Lower leg skin (tissue), 4 donors: ENCODE data around the gene GNPDA2. TPM values are rescaled to one million over a fixed set of nuclear protein-coding genes. Genes with fewer than 3 reads are reported as not detected.

ENCODE experiments used
- DNase-seq, 2 donors: peaks; one replicate each; pipeline ENCODE4 v3.0.0-alpha.2; 2019; ENCODE audit warnings: low spot score in 2 of 2
- H3K4me3 ChIP-seq: fragments of 200-600 bp; sonication (generic); 2 replicates; pipeline ENCODE4 v1.5.1; 2017; ENCODE audit warnings: mild to moderate bottlenecking, low read depth; ENCODE audit not compliant: poor library complexity, severe bottlenecking
- POLR2A ChIP-seq, 2 donors: fragments of 450-650 bp; IDR thresholded peaks; one replicate each; pipeline ENCODE4 v1.6.1; 2016 to 2017; ENCODE audit warnings: antibody characterized with exemption in 2 of 2, mild to moderate bottlenecking in 1 of 2, moderate library complexity in 1 of 2
- WGBS, 2 donors: methylation state at CpG; one replicate each; pipeline ENCODE4 v1.1.5; 2018; 5-methylcytosine and 5-hydroxymethylcytosine counted together
- intact Hi-C: fragments of 100-400 bp; cut with DNase I; formaldehyde crosslinking; loops from one replicate; pipeline ENCODE4 v1.15.0; 2023; ENCODE audit warnings: low total_unique reads
- total RNA-seq, 4 donors: library from RNA; depleted of rRNA; stranded (reverse); fragments of >200 nt; gene quantifications; one replicate each; pipeline ENCODE4 v1.1.0, GENCODE V29; 2016
- TF ChIP-seq, protein P1 (sequence below), 3 donors: fragments of 450-650 bp; IDR thresholded peaks; one replicate each; pipeline ENCODE4 v1.5.1; 2016; ENCODE audit warnings: antibody characterized with exemption in 3 of 3, mild to moderate bottlenecking in 3 of 3, moderate library complexity in 2 of 3

GNPDA2 gene
- total RNA-seq, 4 donors from 2014 or later: 9.4 to 15.6 (median 12.6) TPM

DNA sequence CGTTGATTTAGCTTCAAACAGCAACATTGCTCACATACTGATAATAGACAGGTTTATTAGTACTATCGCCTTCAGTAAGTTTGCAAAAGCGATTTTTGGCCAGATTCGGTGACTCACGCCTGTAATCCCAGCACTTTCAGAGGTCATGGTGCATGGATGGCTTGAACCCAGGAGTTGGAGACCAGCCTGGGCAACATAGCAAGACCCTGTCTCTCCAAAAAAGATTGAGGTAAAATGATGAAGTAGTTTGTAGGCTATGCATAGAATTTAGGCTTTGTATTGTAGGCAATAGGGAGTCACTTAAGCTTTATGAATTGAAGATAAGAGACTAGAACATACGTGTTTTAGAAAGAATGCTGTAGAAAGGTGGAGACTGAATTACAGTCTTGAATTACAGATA is 1.1 kb upstream of the GNPDA2 start:
- 82 to 90% methylated on average over 6 of the region's 6 CpGs for WGBS, 2 donors
- TF ChIP-seq, protein P1, sequence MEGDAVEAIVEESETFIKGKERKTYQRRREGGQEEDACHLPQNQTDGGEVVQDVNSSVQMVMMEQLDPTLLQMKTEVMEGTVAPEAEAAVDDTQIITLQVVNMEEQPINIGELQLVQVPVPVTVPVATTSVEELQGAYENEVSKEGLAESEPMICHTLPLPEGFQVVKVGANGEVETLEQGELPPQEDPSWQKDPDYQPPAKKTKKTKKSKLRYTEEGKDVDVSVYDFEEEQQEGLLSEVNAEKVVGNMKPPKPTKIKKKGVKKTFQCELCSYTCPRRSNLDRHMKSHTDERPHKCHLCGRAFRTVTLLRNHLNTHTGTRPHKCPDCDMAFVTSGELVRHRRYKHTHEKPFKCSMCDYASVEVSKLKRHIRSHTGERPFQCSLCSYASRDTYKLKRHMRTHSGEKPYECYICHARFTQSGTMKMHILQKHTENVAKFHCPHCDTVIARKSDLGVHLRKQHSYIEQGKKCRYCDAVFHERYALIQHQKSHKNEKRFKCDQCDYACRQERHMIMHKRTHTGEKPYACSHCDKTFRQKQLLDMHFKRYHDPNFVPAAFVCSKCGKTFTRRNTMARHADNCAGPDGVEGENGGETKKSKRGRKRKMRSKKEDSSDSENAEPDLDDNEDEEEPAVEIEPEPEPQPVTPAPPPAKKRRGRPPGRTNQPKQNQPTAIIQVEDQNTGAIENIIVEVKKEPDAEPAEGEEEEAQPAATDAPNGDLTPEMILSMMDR (IDR thresholded peaks at IDR 0.05): no peak
- no peak for TF ChIP-seq POLR2A (IDR thresholded peaks at IDR 0.05)
- intact Hi-C loops: no loop called here
- no peak overlapping the region for H3K4me3 ChIP-seq
- no peak for DNase-seq

DNA sequence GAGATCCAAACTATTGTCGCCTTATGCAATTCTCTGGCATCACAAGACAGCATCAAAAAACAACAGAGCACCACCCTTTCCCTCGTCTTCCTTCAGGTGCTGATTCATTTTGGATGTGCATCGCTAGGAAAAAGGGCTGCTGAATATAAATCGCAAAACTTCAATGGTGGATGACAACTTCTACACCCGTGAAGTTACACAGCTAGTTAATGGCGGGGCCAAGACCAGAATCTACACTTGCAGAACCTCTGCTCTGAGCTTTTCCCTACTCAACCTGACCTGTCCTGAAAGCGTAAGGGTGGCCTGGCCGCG is 674 bp downstream of the GNPDA2 start:
- DNase-seq: peak in 1 of 2 donors; percentile 13
- intact Hi-C loops: no loop called here
- peak overlapping the region; percentile 70 for H3K4me3 ChIP-seq
- WGBS, 2 donors: 2 to 3% methylated on average over 9 of the region's 9 CpGs
- TF ChIP-seq POLR2A (IDR thresholded peaks at IDR 0.05): no peak
- TF ChIP-seq, protein P1 (IDR thresholded peaks at IDR 0.05): no peak

DNA sequence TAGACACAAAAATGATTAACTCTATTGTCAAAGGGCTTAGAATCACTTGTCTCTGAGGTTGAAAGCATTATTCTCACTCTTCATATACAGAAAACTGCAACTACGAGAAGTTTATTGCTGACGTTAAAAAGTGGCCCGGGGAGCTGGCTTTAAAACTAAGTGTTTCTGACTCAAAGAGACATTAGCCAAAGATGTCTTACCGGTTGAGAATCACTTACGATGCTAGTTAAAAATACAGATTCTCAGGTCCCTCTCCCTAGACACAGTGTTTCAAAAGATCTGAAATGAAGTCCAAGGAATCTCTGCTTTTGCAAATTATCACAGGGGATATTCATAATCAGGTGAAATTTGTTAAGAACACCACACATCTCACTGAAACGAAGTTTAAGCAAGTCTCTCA is 1.2 kb downstream of the GNPDA2 start:
- H3K4me3 ChIP-seq: no peak overlapping the region
- no peak for DNase-seq
- TF ChIP-seq, protein P1 (IDR thresholded peaks at IDR 0.05): no peak
- no peak for TF ChIP-seq POLR2A (IDR thresholded peaks at IDR 0.05)
- intact Hi-C loops: no loop called here
- 34 to 41% methylated on average over 6 of the region's 6 CpGs for WGBS, 2 donors

DNA sequence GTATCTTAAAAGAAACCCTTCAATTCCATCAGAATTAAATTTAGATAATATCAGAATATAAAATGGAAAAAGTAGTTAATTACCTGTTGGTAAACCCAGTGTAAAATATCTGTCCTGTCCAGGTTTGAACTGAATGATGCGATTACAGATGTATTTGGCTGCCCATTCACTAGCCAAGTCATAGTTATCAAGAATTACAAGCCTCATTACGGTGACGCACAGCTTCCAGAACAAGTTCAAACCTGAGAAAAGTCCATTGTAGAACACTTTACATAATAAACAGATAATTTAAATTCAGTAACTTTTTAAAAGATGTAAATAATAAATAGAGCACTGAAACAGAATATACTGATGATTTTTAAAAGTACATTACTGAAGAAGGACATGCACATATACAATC is 4.4 kb downstream of the GNPDA2 start:
- 54 to 61% methylated on average over 3 of the region's 3 CpGs for WGBS, 2 donors
- no peak for TF ChIP-seq POLR2A (IDR thresholded peaks at IDR 0.05)
- TF ChIP-seq, protein P1 (IDR thresholded peaks at IDR 0.05): no peak
- H3K4me3 ChIP-seq: no peak overlapping the region
- no peak for DNase-seq
- intact Hi-C loops: no loop called here

DNA sequence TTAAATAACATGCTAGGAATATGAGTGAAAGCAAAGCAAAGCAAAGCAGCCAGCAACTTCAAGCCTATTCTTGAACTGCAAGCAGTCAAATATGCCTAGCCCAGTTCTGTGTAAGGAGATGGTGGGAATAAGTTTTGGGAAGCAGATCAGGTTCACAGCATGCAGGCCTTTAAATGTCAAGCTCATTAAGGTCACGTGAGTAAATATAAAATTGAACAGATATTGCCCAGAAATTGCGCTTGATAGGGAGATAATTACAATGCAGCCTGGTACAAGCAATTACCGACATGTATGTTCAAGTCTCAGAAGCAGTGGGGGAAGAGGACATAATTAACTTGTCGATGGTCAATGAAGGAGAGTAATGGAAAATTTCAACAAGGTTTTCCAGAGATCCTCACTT is 6.0 kb downstream of the GNPDA2 start:
- DNase-seq: no peak
- TF ChIP-seq, protein P1 (IDR thresholded peaks at IDR 0.05): no peak
- TF ChIP-seq POLR2A (IDR thresholded peaks at IDR 0.05): no peak
- no peak overlapping the region for H3K4me3 ChIP-seq
- WGBS, 2 donors: 83 to 91% methylated on average over 4 of the region's 4 CpGs
- intact Hi-C loops: no loop called here

DNA sequence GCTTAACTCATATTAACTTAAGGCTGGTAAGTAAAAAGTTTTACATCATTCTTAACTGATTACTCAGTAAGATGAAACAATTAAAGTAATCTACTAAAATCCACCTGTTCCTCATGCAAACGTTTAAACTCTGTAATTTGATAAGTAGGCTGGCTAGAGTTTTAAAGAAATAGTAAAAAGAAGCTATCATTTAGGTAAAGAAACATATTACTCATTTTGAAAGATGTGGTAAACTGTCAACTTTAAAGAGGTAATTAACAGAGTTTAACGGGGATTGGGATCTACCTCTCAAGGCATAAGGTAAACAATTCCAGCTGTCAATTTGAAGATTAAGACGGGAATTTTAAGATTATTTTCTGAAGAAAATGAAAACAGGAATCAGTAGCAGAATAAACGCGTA is 9.8 kb downstream of the GNPDA2 start:
- intact Hi-C loops: no loop called here
- DNase-seq: no peak
- WGBS, 2 donors: 69 to 78% methylated on average over 5 of the region's 5 CpGs
- TF ChIP-seq, protein P1 (IDR thresholded peaks at IDR 0.05): no peak
- TF ChIP-seq POLR2A (IDR thresholded peaks at IDR 0.05): no peak
- no peak overlapping the region for H3K4me3 ChIP-seq
